DMS53 treated with DMSO at 0.1 percent for 48 hours (cell line): ENCODE measurements around the gene PNMA6F.
"Not testable (repeated sequence)": the region's sequence is repeated elsewhere in the genome, so short reads cannot be mapped to it uniquely, and the experiment has no call there.

Source experiments
- DNase-seq: peaks from one replicate; lab custom pipeline; 2025; ENCODE audit not compliant: unreplicated experiment; lab: John Stamatoyannopoulos, UW

The PNMA6F gene

GRCh38 chrX:153336121-153336894 is 14.7 kb upstream of the PNMA6F start:
- no peak for DNase-seq

- DNase-seq: no peak
These were observed 13.2 kb upstream of the PNMA6F start for GRCh38 chrX:153334654-153335295.

GRCh38 chrX:153333821-153334653 is 12.5 kb upstream of the PNMA6F start, which contains the start of gene ZNF275:
Gene ZNF275 (plus strand): TSS chrX:153334153. CDS start chrX:153336680, 2,527 bp downstream.
- DNase-seq: peak; percentile 50

- no peak for DNase-seq
These were observed 11.7 kb upstream of the PNMA6F start for GRCh38 chrX:153333266-153333665.

- no peak for DNase-seq
These were observed 6.0 kb upstream of the PNMA6F start for GRCh38 chrX:153327561-153327960.

- DNase-seq: no peak
These were observed 897 bp downstream of the PNMA6F start for GRCh38 chrX:153320555-153321184.

- not testable (repeated sequence) for DNase-seq
These were observed 1.5 kb downstream of the PNMA6F start for GRCh38 chrX:153320047-153320443.

- DNase-seq: peak; percentile 21
These were observed 2.1 kb downstream of the PNMA6F start for GRCh38 chrX:153319295-153320046.

GRCh38 chrX:153318811-153319210 is 2.8 kb downstream of the PNMA6F start:
- DNase-seq: no peak

GRCh38 chrX:153317996-153318722 is 3.4 kb downstream of the PNMA6F start:
- DNase-seq: no peak

- DNase-seq: no peak
These were observed 4.3 kb downstream of the PNMA6F start for GRCh38 chrX:153317306-153317705.

- DNase-seq: no peak
These were observed 8.7 kb downstream of the PNMA6F start for GRCh38 chrX:153312842-153313241.

GRCh38 chrX:153312041-153312440 is 9.5 kb downstream of the PNMA6F start:
- no peak for DNase-seq

GRCh38 chrX:153310901-153311300 is 10.7 kb downstream of the PNMA6F start:
- DNase-seq: no peak

- DNase-seq: no peak
These were observed 14.0 kb downstream of the PNMA6F start for GRCh38 chrX:153307276-153308178.

GRCh38 chrX:153306527-153307115 is 14.9 kb downstream of the PNMA6F start:
- no peak for DNase-seq

GRCh38 chrX:153305972-153306371 is 15.6 kb downstream of the PNMA6F start:
- DNase-seq: no peak

- no peak for DNase-seq
These were observed 16.4 kb downstream of the PNMA6F start for GRCh38 chrX:153304988-153305736.
